IPS DF 6.9 (cell line): ENCODE results near the gene RAB23.
"Not testable (repeated sequence)": the region's sequence is repeated elsewhere in the genome, so short reads cannot be mapped to it uniquely, and the experiment has no call there.

Source experiments
- DNase-seq: peaks from one replicate; pipeline ENCODE4 v3.0.0-alpha.2; 2013; ENCODE audit warnings: low read depth, low spot score
- H3K27ac ChIP-seq: one replicate; pipeline ENCODE4 v1.5.1; 2013; ENCODE audit warnings: low read length, control low read depth
- H3K27me3 ChIP-seq: 2 replicates; pipeline ENCODE4 v1.6.1; 2013; ENCODE audit warnings: mild to moderate bottlenecking, low read length; ENCODE audit not compliant: control insufficient read depth, insufficient read depth
- H3K36me3 ChIP-seq: 2 replicates; pipeline ENCODE4 v1.6.1; 2013; ENCODE audit warnings: low read length; ENCODE audit not compliant: control insufficient read depth, insufficient read depth
- H3K4me1 ChIP-seq: 2 replicates; pipeline ENCODE4 v1.6.1; 2013; ENCODE audit warnings: low read length; ENCODE audit not compliant: control insufficient read depth, insufficient read depth
- H3K4me3 ChIP-seq: 2 replicates; pipeline ENCODE4 v1.5.1; 2013; ENCODE audit warnings: mild to moderate bottlenecking, low read length
- H3K9me3 ChIP-seq: 2 replicates; pipeline ENCODE4 v1.6.1; 2013; ENCODE audit warnings: low read length, inconsistent platforms; ENCODE audit not compliant: control insufficient read depth, insufficient read depth
- WGBS: extraction: QIAGEN DNeasy Blood & Tissue Kit; methylation state at CpG from one replicate; pipeline ENCODE4 v1.1.7; 2013; ENCODE audit warnings: mixed read lengths, missing lambda C conversion rate; ENCODE audit not compliant: insufficient read length, insufficient coverage; 5-methylcytosine and 5-hydroxymethylcytosine counted together

The RAB23 gene

DNA sequence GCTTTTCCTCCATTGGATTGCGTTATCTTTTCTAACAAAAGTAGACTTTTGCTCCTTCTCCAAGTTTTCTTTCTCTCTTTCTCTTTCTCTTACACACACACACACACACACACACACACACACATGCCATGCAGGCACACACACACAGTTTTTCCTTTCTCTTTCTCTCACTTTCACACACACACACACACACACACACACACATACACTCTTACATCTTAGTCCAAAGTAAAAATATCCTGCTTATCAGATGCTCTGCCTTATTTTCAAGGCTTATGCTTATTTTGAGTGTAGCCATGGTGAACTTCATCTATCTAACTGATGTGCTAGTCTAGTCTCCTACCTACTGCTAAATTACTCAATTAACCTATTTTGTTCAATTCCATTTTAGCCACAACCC lies 34.4 kb upstream of the RAB23 start:
- Histone ChIP-seq H3K27ac (no peak overlapping the region), H3K9me3 (no peaks in the 10 kb centered on the region), H3K36me3 (no peaks in the 10 kb centered on the region), H3K27me3 (no peaks in the 10 kb centered on the region), H3K4me3 (no peak overlapping the region), H3K4me1 (no peaks in the 10 kb centered on the region)
- no peak for DNase-seq
- no CpG with 5 or more reads among the region's 1 CpG for WGBS

DNA sequence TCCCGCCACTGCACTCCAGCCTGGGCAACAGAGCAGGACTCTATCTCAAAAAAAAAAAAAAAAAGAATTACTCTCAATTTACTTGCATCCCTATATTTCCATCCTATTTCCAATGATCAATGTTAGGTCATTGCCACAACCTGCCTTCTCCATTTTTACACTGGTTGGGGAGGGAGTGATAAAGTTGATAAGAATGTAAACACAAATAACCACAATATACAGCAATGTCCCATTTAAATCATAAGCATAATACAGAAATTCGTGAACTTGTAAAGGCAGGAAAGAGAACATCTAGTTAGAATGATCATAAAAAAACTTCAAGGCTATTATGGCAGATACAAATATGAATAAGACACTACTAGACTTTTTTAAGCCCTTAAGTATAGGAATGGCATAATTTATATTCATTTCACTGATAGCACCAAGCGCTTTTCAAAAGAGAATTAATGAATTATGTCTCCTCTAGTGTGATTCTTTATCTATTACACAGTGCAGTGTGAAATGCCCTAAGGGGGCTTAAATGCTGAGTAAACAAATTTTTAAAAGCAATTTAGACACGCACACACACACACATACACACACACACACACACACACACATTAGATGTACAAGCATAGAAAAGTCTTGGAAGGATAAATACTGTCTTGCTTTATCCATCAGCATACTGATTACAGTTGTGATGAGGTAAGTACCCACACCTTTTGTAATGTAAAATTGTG lies 33.5 kb upstream of the RAB23 start:
- no peak for DNase-seq
- no CpG with 5 or more reads among the region's 4 CpGs for WGBS
- H3K36me3 ChIP-seq: no peaks in the 10 kb centered on the region
- no peaks in the 10 kb centered on the region for H3K9me3 ChIP-seq
- H3K27me3 ChIP-seq: no peaks in the 10 kb centered on the region
- no peaks in the 10 kb centered on the region for H3K4me1 ChIP-seq
- H3K27ac ChIP-seq: no peak overlapping the region
- H3K4me3 ChIP-seq: no peak overlapping the region

DNA sequence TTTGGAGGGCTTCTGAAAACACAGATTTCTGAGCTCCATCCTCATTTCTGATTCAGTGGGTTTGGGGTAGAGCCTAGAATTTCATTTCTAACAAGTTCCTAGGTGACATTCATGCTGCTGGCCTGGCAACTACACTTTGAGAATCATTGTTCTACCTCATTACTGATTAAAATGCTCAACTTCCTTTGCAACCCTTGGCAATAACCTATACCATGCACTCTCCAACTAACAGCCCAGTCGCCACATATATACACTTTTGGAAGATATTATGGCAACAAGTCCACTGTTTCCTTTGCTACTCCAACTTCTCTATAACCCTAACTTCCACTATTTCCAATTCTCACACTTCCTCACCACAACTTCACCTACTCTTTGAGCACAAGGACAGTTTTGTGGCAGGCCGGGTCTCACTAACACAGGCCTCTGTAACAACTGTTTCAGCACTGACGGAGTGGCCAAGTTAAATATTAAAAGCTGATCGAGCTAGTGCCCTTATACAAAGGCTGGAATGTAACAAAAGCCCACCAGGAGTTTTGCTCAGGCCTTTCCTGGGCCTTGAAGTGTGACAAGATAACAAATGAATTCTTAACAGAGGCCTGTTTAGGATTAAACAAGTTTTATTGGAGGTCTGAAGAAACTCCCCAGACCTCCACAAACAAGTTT lies 32.1 kb upstream of the RAB23 start:
- Histone ChIP-seq H3K4me3 (no peak overlapping the region), H3K4me1 (no peaks in the 10 kb centered on the region), H3K27me3 (no peaks in the 10 kb centered on the region), H3K9me3 (no peaks in the 10 kb centered on the region), H3K36me3 (no peaks in the 10 kb centered on the region), H3K27ac (no peak overlapping the region)
- no CpG with 5 or more reads among the region's 4 CpGs for WGBS
- DNase-seq: no peak

DNA sequence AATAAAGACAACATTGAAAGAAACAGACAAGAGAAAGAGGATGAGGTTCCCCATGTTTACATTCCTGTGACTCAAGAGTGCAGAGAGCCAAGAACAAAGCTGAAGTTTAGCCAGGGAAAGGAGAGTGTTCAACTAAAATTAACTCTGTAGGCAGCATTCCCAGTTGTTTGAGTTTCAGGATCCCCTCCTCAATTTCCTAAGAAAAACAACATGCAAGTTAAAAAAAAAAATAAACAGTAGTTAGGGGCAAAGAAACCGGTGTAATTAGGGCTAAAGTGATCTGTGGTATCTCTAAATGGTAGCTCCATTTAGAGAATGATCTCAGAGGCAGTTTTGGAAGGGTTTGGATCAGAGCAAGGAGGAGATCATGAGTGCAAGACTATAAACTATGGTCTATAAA lies 30.9 kb upstream of the RAB23 start:
- no CpG with 5 or more reads among the region's 1 CpG for WGBS
- Histone ChIP-seq H3K4me1 (no peaks in the 10 kb centered on the region), H3K27me3 (no peaks in the 10 kb centered on the region), H3K4me3 (no peak overlapping the region), H3K9me3 (no peaks in the 10 kb centered on the region), H3K36me3 (no peaks in the 10 kb centered on the region), H3K27ac (no peak overlapping the region)
- DNase-seq: no peak

DNA sequence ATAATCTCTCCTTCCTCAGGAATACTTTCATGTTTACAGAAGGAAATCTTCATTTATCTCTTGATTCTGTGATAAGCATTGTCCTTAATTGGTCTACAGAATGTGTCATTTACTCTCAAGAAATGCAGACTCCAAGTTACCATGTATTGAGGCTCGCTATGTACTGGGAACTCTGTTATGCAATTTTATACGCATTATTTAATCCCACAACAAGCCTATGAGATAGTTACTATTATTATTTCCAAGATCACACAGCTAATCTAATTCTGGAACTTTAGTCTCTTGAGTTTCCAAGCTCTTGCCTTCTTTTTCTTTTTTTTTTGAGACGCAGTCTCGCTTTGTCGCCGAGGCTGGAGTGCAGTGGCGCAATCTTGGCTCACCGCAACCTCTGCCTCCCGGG lies 30.0 kb upstream of the RAB23 start:
- H3K27ac ChIP-seq: no peak overlapping the region
- no CpG with 5 or more reads among the region's 9 CpGs for WGBS

DNA sequence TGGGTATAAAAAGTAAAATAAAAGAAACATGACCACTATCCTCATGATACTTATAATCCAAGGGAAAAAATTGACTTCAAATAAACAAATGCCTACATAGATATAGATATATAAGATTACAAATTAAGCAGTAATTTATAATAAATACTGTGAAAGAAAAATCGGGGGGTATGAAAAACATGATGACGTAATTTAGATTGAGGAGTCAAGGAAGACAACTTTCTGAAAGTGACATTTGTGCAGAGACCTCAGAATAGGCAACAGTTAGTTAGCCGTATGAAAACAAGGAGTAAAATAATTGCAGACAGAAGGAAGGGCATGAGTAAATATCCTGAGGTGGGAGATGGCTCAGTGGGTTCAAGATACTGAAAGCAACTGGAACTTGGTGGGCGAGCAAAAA lies 28.2 kb upstream of the RAB23 start:
- no peaks in the 10 kb centered on the region for H3K36me3 ChIP-seq
- no peak overlapping the region for H3K4me3 ChIP-seq
- no peaks in the 10 kb centered on the region for H3K9me3 ChIP-seq
- H3K27ac ChIP-seq: no peak overlapping the region
- WGBS: no CpG with 5 or more reads among the region's 4 CpGs
- DNase-seq: no peak
- H3K27me3 ChIP-seq: no peaks in the 10 kb centered on the region
- no peaks in the 10 kb centered on the region for H3K4me1 ChIP-seq

More for the DNA sequence above, 30.0 kb upstream of the RAB23 start:
- Histone ChIP-seq H3K4me3 (no peak overlapping the region), H3K4me1 (no peaks in the 10 kb centered on the region), H3K27me3 (no peaks in the 10 kb centered on the region), H3K36me3 (no peaks in the 10 kb centered on the region), H3K9me3 (no peaks in the 10 kb centered on the region)
- no peak for DNase-seq

DNA sequence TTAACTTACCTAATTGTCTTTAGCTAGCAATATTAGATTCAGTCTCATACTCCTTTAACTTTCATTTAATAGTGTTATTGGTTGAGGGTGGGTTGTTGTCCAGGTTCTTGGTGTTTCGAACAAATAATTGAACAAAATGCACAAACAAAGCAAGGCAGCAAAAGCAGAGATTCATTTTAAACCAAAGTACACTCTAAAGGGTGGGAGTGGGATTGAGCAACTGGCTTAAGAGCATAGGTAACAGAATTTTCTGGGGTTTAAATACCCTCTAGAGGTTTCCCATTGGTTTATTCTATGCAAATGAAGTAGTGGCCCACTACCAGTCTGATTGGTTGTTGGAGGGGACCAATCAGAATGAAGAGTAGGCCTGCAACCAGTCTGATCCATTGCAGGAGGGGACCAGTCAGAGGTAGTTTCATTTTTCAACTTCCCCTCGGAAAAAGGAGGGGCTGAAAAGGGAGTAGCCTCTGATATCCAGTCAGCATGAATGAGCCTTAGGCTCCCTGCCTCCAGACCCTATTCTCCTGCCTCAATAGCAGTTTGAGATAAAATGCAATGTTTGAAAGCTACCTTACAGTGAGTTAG lies 26.3 kb upstream of the RAB23 start:
- Histone ChIP-seq H3K4me1 (no peaks in the 10 kb centered on the region), H3K36me3 (no peaks in the 10 kb centered on the region), H3K27ac (no peak overlapping the region), H3K27me3 (no peaks in the 10 kb centered on the region), H3K4me3 (no peak overlapping the region), H3K9me3 (no peaks in the 10 kb centered on the region)
- WGBS: no CpG with 5 or more reads among the region's 2 CpGs
- DNase-seq: no peak

DNA sequence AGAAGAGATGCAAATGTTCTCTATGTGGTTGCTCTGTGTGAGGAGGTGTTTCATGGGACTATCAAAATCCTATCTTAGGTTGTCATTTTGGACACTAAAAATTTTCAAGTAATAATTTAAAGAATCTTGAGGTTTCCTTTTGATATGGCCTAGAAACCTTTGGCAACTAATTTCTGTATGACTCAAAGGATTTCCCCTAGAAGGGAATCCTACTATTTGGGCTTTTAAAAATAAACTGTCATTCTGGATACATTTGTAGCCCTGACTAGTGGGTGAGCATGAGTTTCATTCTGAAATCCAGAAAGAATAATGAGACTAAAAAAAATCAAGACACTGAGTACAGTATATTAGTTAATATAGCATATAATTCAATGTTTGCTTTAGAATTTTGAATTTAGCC lies 25.5 kb upstream of the RAB23 start:
- Histone ChIP-seq H3K9me3 (no peaks in the 10 kb centered on the region), H3K36me3 (no peaks in the 10 kb centered on the region), H3K4me3 (no peak overlapping the region), H3K27ac (no peak overlapping the region), H3K4me1 (no peaks in the 10 kb centered on the region), H3K27me3 (no peaks in the 10 kb centered on the region)
- no peak for DNase-seq

DNA sequence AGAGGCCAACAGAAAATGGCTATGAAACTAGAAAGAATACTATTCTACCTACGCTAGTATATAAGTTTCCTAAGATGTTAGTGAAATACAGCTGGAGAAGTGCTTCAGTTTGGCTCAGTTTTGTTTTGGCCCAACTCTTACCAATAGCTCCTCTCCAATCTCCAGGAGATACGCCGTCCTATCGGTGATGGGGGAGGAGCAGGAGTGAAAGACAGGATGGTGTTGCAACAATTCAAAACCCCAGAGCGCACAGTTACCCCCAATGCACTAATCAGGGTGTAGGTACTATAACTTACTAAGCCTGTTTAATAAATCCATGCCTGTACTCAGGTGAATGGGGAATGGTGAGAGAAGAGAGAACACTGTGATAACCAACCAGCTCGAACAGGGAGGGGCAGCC lies 24.2 kb upstream of the RAB23 start:
- Histone ChIP-seq H3K4me3 (no peak overlapping the region), H3K4me1 (no peaks in the 10 kb centered on the region), H3K27ac (no peak overlapping the region), H3K36me3 (no peaks in the 10 kb centered on the region), H3K27me3 (no peaks in the 10 kb centered on the region), H3K9me3 (no peaks in the 10 kb centered on the region)
- no CpG with 5 or more reads among the region's 6 CpGs for WGBS
- DNase-seq: no peak

DNA sequence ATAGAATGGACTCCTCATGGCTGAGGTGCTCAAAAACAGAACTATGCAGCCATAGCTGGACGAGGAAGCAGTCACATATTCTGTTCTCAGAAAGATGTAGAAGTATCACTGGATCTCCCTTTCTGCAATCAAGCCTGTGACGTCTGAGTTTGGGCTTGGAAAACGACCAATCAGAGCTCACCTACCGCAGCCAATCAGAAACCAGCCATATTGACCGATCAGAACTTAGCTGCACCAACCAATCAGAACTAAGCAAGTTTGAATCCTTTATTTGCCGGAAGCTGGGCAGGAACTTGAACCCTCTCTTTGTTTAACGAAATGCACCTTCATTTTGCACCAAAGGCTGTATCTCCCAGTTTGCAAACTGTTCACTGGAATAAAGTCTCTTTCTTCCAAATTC lies 21.8 kb upstream of the RAB23 start:
- no peak overlapping the region for H3K4me3 ChIP-seq
- no CpG with 5 or more reads among the region's 7 CpGs for WGBS
- H3K9me3 ChIP-seq: no peaks in the 10 kb centered on the region
- H3K4me1 ChIP-seq: no peaks in the 10 kb centered on the region
- H3K36me3 ChIP-seq: no peaks in the 10 kb centered on the region
- H3K27ac ChIP-seq: no peak overlapping the region
- no peak for DNase-seq
- no peaks in the 10 kb centered on the region for H3K27me3 ChIP-seq

DNA sequence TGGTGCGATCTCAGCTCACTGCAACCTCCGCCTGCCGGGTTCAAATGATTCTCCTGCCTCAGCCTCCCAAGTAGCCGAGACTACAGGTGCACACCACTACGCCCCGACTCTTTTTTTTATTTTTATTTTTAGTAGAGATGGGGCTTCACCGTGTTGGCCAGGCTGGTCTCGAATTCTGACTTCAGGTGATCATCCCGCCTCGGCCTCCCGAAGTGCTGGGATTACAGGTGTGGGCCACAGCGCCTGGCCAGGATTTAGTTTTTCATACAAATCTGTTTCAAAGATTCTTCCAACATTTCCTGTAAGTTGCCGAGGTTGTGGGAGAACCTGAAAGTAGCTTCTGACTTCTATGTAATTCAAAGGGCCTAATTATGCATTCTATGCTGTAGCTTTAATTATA lies 21.4 kb upstream of the RAB23 start:
- H3K9me3 ChIP-seq, DNase-seq, H3K36me3 ChIP-seq, H3K27me3 ChIP-seq, H3K4me3 ChIP-seq, H3K4me1 ChIP-seq, H3K27ac ChIP-seq: not testable (repeated sequence)
- no CpG with 5 or more reads among the region's 13 CpGs for WGBS
